Neural progenitor cell (in vitro differentiated cells): ENCODE results near the gene SLC10A1.

ENCODE experiments used
- EZH2 ChIP-seq: fragments of 200-600 bp; sonication (generic); IDR thresholded peaks from 2 replicates; pipeline ENCODE4 v1.6.1; 2017; ENCODE audit warnings: antibody characterized with exemption, mild to moderate bottlenecking, moderate library complexity
- EZH2phosphoT487 ChIP-seq: fragments of 200-600 bp; sonication (generic); IDR thresholded peaks from 2 replicates; pipeline ENCODE4 v1.6.1; 2017; ENCODE audit warnings: antibody characterized with exemption
- TF ChIP-seq, protein P1 (sequence below): fragments of 200-600 bp; sonication (generic); IDR thresholded peaks from 2 replicates; pipeline ENCODE4 v1.5.1; 2017; ENCODE audit warnings: antibody characterized with exemption, mild to moderate bottlenecking

DNA sequence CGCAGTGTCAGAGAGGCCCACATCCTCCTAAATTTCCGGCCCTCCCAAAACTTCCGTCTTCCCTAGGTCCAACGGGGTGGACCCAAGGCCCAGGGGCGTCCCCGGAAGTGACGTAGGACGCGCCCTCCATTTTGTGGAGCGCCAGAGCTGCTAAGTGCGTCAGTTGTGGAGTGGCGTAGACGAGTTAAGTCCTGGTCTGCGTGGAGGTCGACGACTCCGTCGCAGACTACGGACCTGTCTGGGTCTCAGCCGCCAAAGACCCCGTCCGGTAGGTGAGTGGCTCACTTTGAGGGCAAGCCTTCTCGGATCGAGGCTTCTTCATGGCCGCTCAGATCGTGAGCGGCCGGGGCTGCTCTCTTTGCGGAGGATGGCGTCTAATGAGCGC is 30.1 kb downstream of the SLC10A1 start, which contains the start of gene SRSF5:
- TF ChIP-seq EZH2phosphoT487 (no peak), EZH2 (no peak)
- TF ChIP-seq, protein P1, sequence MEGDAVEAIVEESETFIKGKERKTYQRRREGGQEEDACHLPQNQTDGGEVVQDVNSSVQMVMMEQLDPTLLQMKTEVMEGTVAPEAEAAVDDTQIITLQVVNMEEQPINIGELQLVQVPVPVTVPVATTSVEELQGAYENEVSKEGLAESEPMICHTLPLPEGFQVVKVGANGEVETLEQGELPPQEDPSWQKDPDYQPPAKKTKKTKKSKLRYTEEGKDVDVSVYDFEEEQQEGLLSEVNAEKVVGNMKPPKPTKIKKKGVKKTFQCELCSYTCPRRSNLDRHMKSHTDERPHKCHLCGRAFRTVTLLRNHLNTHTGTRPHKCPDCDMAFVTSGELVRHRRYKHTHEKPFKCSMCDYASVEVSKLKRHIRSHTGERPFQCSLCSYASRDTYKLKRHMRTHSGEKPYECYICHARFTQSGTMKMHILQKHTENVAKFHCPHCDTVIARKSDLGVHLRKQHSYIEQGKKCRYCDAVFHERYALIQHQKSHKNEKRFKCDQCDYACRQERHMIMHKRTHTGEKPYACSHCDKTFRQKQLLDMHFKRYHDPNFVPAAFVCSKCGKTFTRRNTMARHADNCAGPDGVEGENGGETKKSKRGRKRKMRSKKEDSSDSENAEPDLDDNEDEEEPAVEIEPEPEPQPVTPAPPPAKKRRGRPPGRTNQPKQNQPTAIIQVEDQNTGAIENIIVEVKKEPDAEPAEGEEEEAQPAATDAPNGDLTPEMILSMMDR: no peak
